ENCODE results near the gene HPD.

- TF ChIP-seq POLR2A (IDR thresholded peaks at IDR 0.05; ENCODE audit: low read length): no peak
- no peak for TF ChIP-seq GATA1 (IDR thresholded peaks at IDR 0.05; ENCODE audit: low read depth, low read length)
Measured at GRCh38 chr12:121806009-121806545, 52.6 kb downstream of the HPD start.

Data from erythroblast (primary cell).